CD4-positive, alpha-beta T cell treated with Interleukin-10 for 1 hour (primary cell): ENCODE measurements around the gene PCDHGB7.
"Not testable (repeated sequence)": the region's sequence is repeated elsewhere in the genome, so short reads cannot be mapped to it uniquely, and the experiment has no call there.

Experiments used
- DNase-seq: peaks from one replicate; pipeline ENCODE4 v3.0.0-alpha.2; 2020

The PCDHGB7 gene

GRCh38 chr5:141397756-141398551 is 19.5 kb upstream of the PCDHGB7 start, which contains the start of gene PCDHGB5:
TSS of gene PCDHGB5 (plus strand) at chr5:141397947. CDS start at chr5:141398128, 181 bp downstream.
- peak; percentile 44 for DNase-seq

GRCh38 chr5:141398608-141399007 is 18.9 kb upstream of the PCDHGB7 start:
- no peak for DNase-seq

GRCh38 chr5:141399555-141400258 is 17.8 kb upstream of the PCDHGB7 start:
- DNase-seq = no peak

- no peak for DNase-seq
These were observed 14.8 kb upstream of the PCDHGB7 start, which contains the start of gene PCDHGA9 for GRCh38 chr5:141402553-141403243. TSS of gene PCDHGA9 (plus strand) at chr5:141402778. CDS start at chr5:141402953, 175 bp downstream.

- no peak for DNase-seq
These were observed 14.1 kb upstream of the PCDHGB7 start for GRCh38 chr5:141403387-141403786.

GRCh38 chr5:141407790-141408505 is 9.5 kb upstream of the PCDHGB7 start, which contains the start of gene PCDHGB6:
TSS of gene PCDHGB6 (plus strand) at chr5:141408021. CDS start at chr5:141408203, 182 bp downstream.
- DNase-seq = peak; percentile 50

- DNase-seq = no peak
These were observed 7.7 kb upstream of the PCDHGB7 start for GRCh38 chr5:141409598-141410306.

- DNase-seq = no peak
These were observed 5.9 kb upstream of the PCDHGB7 start for GRCh38 chr5:141411575-141411974.

- DNase-seq = peak; percentile 67
These were observed 4.5 kb upstream of the PCDHGB7 start, which contains the start of gene PCDHGA10 for GRCh38 chr5:141412854-141413539. TSS of gene PCDHGA10 (plus strand) at chr5:141412987. CDS start at chr5:141413176, 189 bp downstream.

GRCh38 chr5:141413540-141414069 is 3.9 kb upstream of the PCDHGB7 start:
- DNase-seq = no peak

- not testable (repeated sequence) for DNase-seq
These were observed 2.8 kb upstream of the PCDHGB7 start for GRCh38 chr5:141414548-141415274.

- DNase-seq = not testable (repeated sequence)
These were observed 2.2 kb upstream of the PCDHGB7 start for GRCh38 chr5:141415275-141415618.

- no peak for DNase-seq
These were observed 1.8 kb downstream of the PCDHGB7 start for GRCh38 chr5:141419074-141419880.

GRCh38 chr5:141420855-141421488 is 3.5 kb downstream of the PCDHGB7 start, which contains the start of gene PCDHGA11:
TSS of gene PCDHGA11 (plus strand) at chr5:141421051. CDS start at chr5:141421228, 177 bp downstream.
- DNase-seq = peak; percentile 52

- no peak for DNase-seq
These were observed 4.0 kb downstream of the PCDHGB7 start for GRCh38 chr5:141421489-141421855.

- DNase-seq = no peak
These were observed 5.3 kb downstream of the PCDHGB7 start for GRCh38 chr5:141422742-141423291.

- no peak for DNase-seq
These were observed 10.4 kb downstream of the PCDHGB7 start for GRCh38 chr5:141427783-141428426.
